Left kidney (tissue), 8 donors: Measurements from ENCODE around the gene DNAJB14. TPM values are rescaled to one million over a fixed set of nuclear protein-coding genes. Genes with fewer than 3 reads are reported as not detected.
A peak's percentile ranks its signal among the peaks of the same experiment; 100 is the strongest.
"Not testable (repeated sequence)": the region's sequence is repeated elsewhere in the genome, so short reads cannot be mapped to it uniquely, and the experiment has no call there.

Experiments used
- DNase-seq: peaks from one replicate; pipeline ENCODE4 v3.0.0-alpha.2; 2013
- long read RNA-seq, 8 donors: transcript quantifications; one replicate each; lab custom pipeline, GENCODE V29; 2026
- polyA plus RNA-seq: library from polyadenylated mRNA; unstranded; fragments of 120-200 nt; gene quantifications from one replicate; pipeline ENCODE4 v1.2.1, GENCODE V29; 2013; ENCODE audit not compliant: insufficient read length

DNAJB14 gene
- 44.4 TPM for polyA plus RNA-seq
- long read RNA-seq, donor 1, full-length matches to known transcripts = 3 of 8 reads
- long read RNA-seq, donor 1, partial matches to known transcripts = 5 of 8 reads
- long read RNA-seq, donor 1, other reads (novel, unspliced or antisense) = 0 of 8 reads
- long read RNA-seq, donor 2, full-length matches to known transcripts = 11 of 11 reads
- long read RNA-seq, donor 2, partial matches to known transcripts = 0 of 11 reads
- long read RNA-seq, donor 2, other reads (novel, unspliced or antisense) = 0 of 11 reads
- long read RNA-seq, donor 3, full-length matches to known transcripts = 11 of 11 reads
- long read RNA-seq, donor 3, partial matches to known transcripts = 0 of 11 reads
- long read RNA-seq, donor 3, other reads (novel, unspliced or antisense) = 0 of 11 reads
- long read RNA-seq, donor 4 = 0 reads
- long read RNA-seq, donor 5, full-length matches to known transcripts = 9 of 9 reads
- long read RNA-seq, donor 5, partial matches to known transcripts = 0 of 9 reads
- long read RNA-seq, donor 5, other reads (novel, unspliced or antisense) = 0 of 9 reads
- long read RNA-seq, donor 6, full-length matches to known transcripts = 6 of 6 reads
- long read RNA-seq, donor 6, partial matches to known transcripts = 0 of 6 reads
- long read RNA-seq, donor 6, other reads (novel, unspliced or antisense) = 0 of 6 reads
- long read RNA-seq, donor 7, full-length matches to known transcripts = 9 of 9 reads
- long read RNA-seq, donor 7, partial matches to known transcripts = 0 of 9 reads
- long read RNA-seq, donor 7, other reads (novel, unspliced or antisense) = 0 of 9 reads
- long read RNA-seq, donor 8, full-length matches to known transcripts = 3 of 3 reads
- long read RNA-seq, donor 8, partial matches to known transcripts = 0 of 3 reads
- long read RNA-seq, donor 8, other reads (novel, unspliced or antisense) = 0 of 3 reads

GRCh38 chr4:99946356-99947189 lies at the start of gene DNAJB14:
Gene DNAJB14, minus strand, starts transcription at chr4:99946618. Its CDS starts 47 bp downstream, at chr4:99946571.
- DNase-seq = peak; percentile 72

DNA sequence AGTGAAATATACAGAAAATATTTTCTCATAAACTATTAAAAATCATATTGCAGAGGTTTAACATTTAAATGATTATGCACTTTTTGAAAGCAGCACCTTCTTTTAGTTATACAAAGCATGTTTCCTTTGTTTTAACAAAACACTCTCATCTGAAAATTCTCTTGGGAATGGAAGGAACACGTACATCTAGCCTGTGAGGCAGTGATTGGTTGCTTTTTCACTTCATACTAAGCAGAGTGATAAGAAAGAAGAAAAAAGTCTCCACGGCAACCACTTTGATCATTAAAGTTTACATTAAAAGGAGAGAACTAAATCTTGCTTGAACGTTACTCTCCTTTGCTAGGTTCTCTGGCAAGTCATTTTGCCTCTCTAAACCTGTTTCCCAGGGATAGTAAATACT lies 45.3 kb upstream of the DNAJB14 start:
- no peak for DNase-seq

GRCh38 chr4:99987681-99988080 lies 41.3 kb upstream of the DNAJB14 start:
- DNase-seq = no peak

GRCh38 chr4:99986792-99987191 lies 40.4 kb upstream of the DNAJB14 start:
- DNase-seq = no peak

GRCh38 chr4:99983289-99983943 lies 37.0 kb upstream of the DNAJB14 start:
- no peak for DNase-seq

DNA sequence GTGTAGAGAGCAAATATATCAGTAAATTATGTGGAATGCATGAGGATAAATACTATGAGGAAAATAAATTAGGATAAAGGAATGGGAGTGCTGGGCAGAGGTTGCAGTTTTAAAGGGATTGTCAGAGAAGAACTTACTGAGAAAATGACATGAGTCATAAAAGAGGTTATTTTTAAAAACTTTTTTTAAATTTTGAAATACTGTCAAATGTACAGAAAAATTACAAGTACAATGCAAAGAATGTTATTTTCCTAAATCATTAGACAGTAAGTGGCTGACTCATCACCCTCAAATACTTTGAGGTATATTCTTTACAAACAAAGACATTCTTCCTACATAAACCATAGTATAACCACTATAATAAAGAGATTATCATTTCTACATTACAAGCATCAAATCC lies 33.5 kb upstream of the DNAJB14 start:
- no peak for DNase-seq

GRCh38 chr4:99971453-99972111 lies 25.2 kb upstream of the DNAJB14 start:
- DNase-seq = no peak

GRCh38 chr4:99968330-99968729 lies 21.9 kb upstream of the DNAJB14 start:
- no peak for DNase-seq

GRCh38 chr4:99966692-99967091 lies 20.3 kb upstream of the DNAJB14 start:
- DNase-seq = no peak

DNA sequence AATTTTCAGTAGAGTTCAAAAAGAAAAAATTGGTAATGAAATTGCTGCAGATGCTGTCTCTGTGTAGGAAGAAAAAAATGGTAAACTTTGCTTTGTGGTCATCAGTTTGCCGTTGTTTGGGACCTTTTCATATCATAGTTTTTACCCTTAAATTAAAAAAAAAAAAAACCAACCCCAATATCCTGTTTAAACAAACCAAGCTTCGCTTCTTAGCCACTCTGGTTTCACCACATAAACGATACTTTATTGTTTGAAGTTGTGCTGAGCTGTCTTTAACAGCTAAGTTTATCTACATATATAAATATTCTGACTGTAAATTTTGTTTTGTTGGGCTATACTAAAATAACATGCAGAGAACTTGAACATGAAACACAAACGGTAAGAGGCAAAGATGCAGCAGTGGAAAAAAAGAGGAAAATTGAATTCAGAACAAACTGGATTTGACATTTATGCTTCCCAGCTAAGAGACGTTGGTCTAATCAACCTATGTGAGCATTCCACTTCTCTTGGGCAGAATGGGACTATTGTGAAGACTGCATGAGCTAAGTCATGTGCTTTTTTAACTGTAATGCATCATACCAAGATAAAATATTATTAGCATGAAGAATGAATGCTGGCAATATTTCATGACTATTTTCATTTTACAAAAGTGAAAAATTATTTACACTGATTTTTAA lies 19.4 kb upstream of the DNAJB14 start:
- no peak for DNase-seq

DNA sequence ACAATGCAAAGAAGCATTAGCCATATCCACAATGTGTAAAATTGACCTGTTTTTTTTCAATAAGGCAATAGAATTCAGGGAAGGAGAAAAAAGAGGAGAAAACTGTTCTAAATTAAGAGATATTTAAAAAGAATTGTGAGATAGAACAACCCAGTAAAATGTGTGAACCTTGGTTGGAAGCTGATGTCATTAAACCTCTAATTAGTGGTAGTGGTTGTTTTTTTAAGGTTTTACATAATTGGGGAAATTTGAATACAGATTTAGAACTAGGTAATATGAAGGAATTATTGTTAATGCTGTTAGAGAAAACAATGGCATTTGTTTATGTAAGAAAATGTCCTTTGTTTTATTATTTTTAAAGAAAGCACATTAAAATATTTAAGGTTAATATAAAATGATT lies 18.8 kb upstream of the DNAJB14 start:
- DNase-seq = no peak

- no peak for DNase-seq
These were observed 15.3 kb upstream of the DNAJB14 start for GRCh38 chr4:99961711-99962110.

GRCh38 chr4:99960648-99961047 lies 14.2 kb upstream of the DNAJB14 start:
- DNase-seq = no peak

DNA sequence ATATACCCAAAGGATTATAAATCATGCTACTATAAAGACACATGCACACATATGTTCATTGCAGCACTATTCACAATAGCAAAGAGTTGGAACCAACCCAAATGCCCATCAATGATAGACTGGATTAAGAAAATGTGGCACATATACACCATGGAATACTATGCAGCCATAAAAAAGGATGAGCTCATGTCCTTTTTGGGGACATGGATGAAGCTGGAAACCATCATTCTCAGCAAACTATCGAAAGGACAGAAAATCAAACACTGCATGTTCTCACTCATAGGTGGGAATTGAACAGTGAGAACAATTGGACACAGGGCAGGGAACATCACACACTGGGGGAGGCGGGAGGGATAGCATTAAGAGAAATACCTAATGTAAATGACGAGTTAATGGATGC lies 11.8 kb upstream of the DNAJB14 start:
- not testable (repeated sequence) for DNase-seq

DNA sequence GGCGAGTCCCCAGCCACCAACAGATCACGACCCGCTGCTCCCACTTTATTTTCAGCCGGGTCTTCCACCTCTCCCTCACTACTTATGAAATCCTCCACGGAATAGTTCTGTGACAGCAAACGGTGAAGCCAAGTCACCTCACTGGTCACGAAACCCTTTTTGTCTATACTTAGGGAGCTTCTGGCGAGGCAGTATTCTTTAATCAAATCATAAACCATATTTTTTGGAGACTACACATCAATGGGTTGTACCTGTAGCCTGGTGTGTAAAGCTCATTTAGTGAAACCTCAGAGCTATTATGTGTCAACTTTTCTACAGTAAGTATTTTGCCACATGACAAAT lies 4.5 kb upstream of the DNAJB14 start:
- DNase-seq = no peak

- DNase-seq = peak; percentile 99
These were observed 3.8 kb upstream of the DNAJB14 start, which contains the start of gene H2AZ1 for GRCh38 chr4:99949999-99950912. Gene H2AZ1, minus strand, starts transcription at chr4:99950275. Its CDS starts 105 bp downstream, at chr4:99950170.

DNA sequence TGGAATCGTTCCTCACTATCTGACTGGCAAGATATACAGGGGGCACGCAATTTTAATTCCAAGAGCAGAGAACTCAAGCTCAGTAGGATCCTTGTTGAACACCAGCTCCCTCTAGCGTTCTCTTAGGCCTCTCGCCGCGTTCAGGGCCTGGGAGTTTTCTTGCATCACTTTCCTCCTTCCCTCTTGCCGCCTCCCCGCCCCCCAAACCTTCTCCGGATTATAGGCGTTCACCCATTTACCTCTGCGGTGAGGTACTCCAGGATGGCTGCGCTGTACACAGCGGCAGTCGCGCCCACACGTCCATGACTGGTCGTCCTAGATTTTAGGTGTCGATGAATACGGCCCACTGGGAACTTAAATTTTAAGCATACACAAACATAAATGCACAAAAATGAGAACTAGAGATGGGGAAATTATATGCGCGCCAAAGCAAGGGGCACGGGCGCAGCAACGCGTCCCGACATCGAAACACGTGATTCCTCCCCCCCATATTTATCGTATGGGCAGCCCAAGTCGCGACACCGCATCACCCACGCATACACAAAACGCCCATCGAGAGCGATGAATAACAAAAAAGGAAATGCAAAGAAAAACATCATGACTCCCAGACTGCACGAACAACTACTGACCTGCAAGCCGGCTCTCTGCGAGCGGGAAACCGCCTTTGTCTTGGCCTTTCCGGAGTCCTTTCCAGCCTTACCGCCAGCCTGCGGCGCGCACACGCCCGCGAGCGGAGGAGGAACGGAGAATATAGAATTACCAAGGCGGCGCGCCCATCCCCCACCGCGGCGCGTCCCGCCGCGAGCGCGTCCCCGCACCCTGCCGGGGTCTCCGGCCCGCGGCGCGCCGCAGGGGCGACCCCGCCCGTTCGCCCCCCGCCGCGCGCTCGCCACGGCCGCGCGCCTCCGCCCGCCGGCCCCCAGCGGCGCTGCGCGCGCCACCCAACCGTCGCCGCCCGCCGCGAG lies 2.9 kb upstream of the DNAJB14 start:
- peak; percentile 96 for DNase-seq

- no peak for DNase-seq
These were observed 1.2 kb upstream of the DNAJB14 start for GRCh38 chr4:99947608-99948007.
